Activated CD8-positive, alpha-beta memory T cell treated with anti-CD3 and anti-CD28 coated beads, Interleukin-2, amount 10 ng/mL, durations not matched to agents 7 days and 5 days (primary cell): ENCODE data around the gene SDK1. TPM values are rescaled to one million over a fixed set of nuclear protein-coding genes. Genes with fewer than 3 reads are reported as not detected.

Experiments
- ATAC-seq: fragments of 150-1000 bp; cut with Tn5 transposase; one replicate; pipeline ENCODE4 v1.10.0; 2021; ENCODE audit warnings: moderate library complexity
- CTCF ChIA-PET: fragments of 350-600 bp; sonication (Branson Sonifier 250); formaldehyde crosslinking; loops from one replicate; lab custom pipeline; 2021; ENCODE audit warnings: antibody characterized with exemption; lab: Charles Lee
- DNase-seq: peaks from one replicate; pipeline ENCODE4 v3.0.0-alpha.2; 2020
- H3K27ac Mint-ChIP-seq: one replicate; pipeline ENCODE4 v1.8.0; 2021; ENCODE audit warnings: mild to moderate bottlenecking, mixed read lengths
- H3K27me3 Mint-ChIP-seq: one replicate; pipeline ENCODE4 v1.8.0; 2021; ENCODE audit warnings: mixed read lengths
- H3K36me3 Mint-ChIP-seq: one replicate; pipeline ENCODE4 v1.8.0; 2021; ENCODE audit warnings: mild to moderate bottlenecking, mixed read lengths
- H3K4me1 Mint-ChIP-seq: one replicate; pipeline ENCODE4 v1.8.0; 2021; ENCODE audit warnings: mixed read lengths
- H3K4me3 Mint-ChIP-seq: one replicate; pipeline ENCODE4 v1.8.0; 2021; ENCODE audit warnings: mild to moderate bottlenecking, moderate library complexity, mixed read lengths
- H3K9me3 Mint-ChIP-seq: one replicate; pipeline ENCODE4 v1.8.0; 2022; ENCODE audit warnings: low read depth, mixed read lengths
- total RNA-seq, 2 experiments: library from RNA; stranded (reverse); gene quantifications; one replicate each; pipeline ENCODE4 v1.2.3, GENCODE V29; 2021

Gene SDK1
- total RNA-seq, 2 experiments from 2014 or later = 0.05 to 0.06 TPM

- no peak overlapping the region for H3K27ac Mint-ChIP-seq
- CTCF ChIA-PET = no interaction called here
Measured at GRCh38 chr7:4024133-4024532, 723.1 kb downstream of the SDK1 start.

GRCh38 chr7:4024806-4025205 is 723.8 kb downstream of the SDK1 start:
- Mint-ChIP-seq H3K36me3 (no peaks in the 10 kb centered on the region), H3K27me3 (no peaks in the 10 kb centered on the region), H3K4me3 (no peak overlapping the region), H3K9me3 (no peaks in the 10 kb centered on the region), H3K27ac (no peak overlapping the region), H3K4me1 (no peaks in the 10 kb centered on the region)
- DNase-seq (no peak), ATAC-seq (no peak)
- CTCF ChIA-PET = no interaction called here

More at GRCh38 chr7:4024133-4024532, 723.1 kb downstream of the SDK1 start:
- DNase-seq (no peak), ATAC-seq (no peak)
- H3K36me3 Mint-ChIP-seq = no peaks in the 10 kb centered on the region
- no peaks in the 10 kb centered on the region for H3K9me3 Mint-ChIP-seq
- no peaks in the 10 kb centered on the region for H3K27me3 Mint-ChIP-seq
- no peaks in the 10 kb centered on the region for H3K4me1 Mint-ChIP-seq
- no peak overlapping the region for H3K4me3 Mint-ChIP-seq

- Mint-ChIP-seq H3K9me3 (no peaks in the 10 kb centered on the region), H3K27ac (no peak overlapping the region), H3K4me1 (no peaks in the 10 kb centered on the region), H3K36me3 (no peaks in the 10 kb centered on the region), H3K27me3 (no peaks in the 10 kb centered on the region), H3K4me3 (no peak overlapping the region)
- DNase-seq = no peak
- CTCF ChIA-PET = no interaction called here
- ATAC-seq = no peak
Measured at GRCh38 chr7:4025210-4025609, 724.2 kb downstream of the SDK1 start.

- CTCF ChIA-PET = no interaction called here
- H3K27ac Mint-ChIP-seq = no peak overlapping the region
Measured at GRCh38 chr7:4025694-4026615, 724.9 kb downstream of the SDK1 start.

GRCh38 chr7:4026941-4027486 is 726.0 kb downstream of the SDK1 start:
- H3K4me3 Mint-ChIP-seq = no peak overlapping the region
- ATAC-seq (no peak), DNase-seq (no peak)
- H3K27me3 Mint-ChIP-seq = no peaks in the 10 kb centered on the region
- H3K9me3 Mint-ChIP-seq = no peaks in the 10 kb centered on the region
- CTCF ChIA-PET = no interaction called here
- H3K36me3 Mint-ChIP-seq = no peaks in the 10 kb centered on the region
- H3K4me1 Mint-ChIP-seq = no peaks in the 10 kb centered on the region
- no peak overlapping the region for H3K27ac Mint-ChIP-seq

More at GRCh38 chr7:4025694-4026615, 724.9 kb downstream of the SDK1 start:
- no peak for ATAC-seq
- Mint-ChIP-seq H3K4me1 (no peaks in the 10 kb centered on the region), H3K27me3 (no peaks in the 10 kb centered on the region), H3K4me3 (no peak overlapping the region), H3K36me3 (no peaks in the 10 kb centered on the region), H3K9me3 (no peaks in the 10 kb centered on the region)
- no peak for DNase-seq

GRCh38 chr7:4028221-4028620 is 727.2 kb downstream of the SDK1 start:
- CTCF ChIA-PET = no interaction called here
- no peak for ATAC-seq
- H3K9me3 Mint-ChIP-seq = no peaks in the 10 kb centered on the region

GRCh38 chr7:4029941-4030340 is 728.9 kb downstream of the SDK1 start:
- Mint-ChIP-seq H3K36me3 (no peaks in the 10 kb centered on the region), H3K4me1 (no peaks in the 10 kb centered on the region), H3K27me3 (no peaks in the 10 kb centered on the region), H3K27ac (no peak overlapping the region), H3K9me3 (no peaks in the 10 kb centered on the region), H3K4me3 (no peak overlapping the region)
- ATAC-seq (no peak), DNase-seq (no peak)
- CTCF ChIA-PET = no interaction called here

More at GRCh38 chr7:4028221-4028620, 727.2 kb downstream of the SDK1 start:
- H3K27ac Mint-ChIP-seq = no peak overlapping the region
- no peaks in the 10 kb centered on the region for H3K4me1 Mint-ChIP-seq
- H3K4me3 Mint-ChIP-seq = no peak overlapping the region
- no peaks in the 10 kb centered on the region for H3K27me3 Mint-ChIP-seq
- no peaks in the 10 kb centered on the region for H3K36me3 Mint-ChIP-seq
- no peak for DNase-seq

GRCh38 chr7:4030346-4030950 is 729.4 kb downstream of the SDK1 start:
- ATAC-seq (no peak), DNase-seq (no peak)
- Mint-ChIP-seq H3K4me1 (no peaks in the 10 kb centered on the region), H3K27ac (no peak overlapping the region), H3K27me3 (no peaks in the 10 kb centered on the region), H3K9me3 (no peaks in the 10 kb centered on the region), H3K36me3 (no peaks in the 10 kb centered on the region), H3K4me3 (no peak overlapping the region)
- CTCF ChIA-PET = no interaction called here

- no peaks in the 10 kb centered on the region for H3K4me1 Mint-ChIP-seq
- ATAC-seq = no peak
- DNase-seq = no peak
- H3K9me3 Mint-ChIP-seq = no peaks in the 10 kb centered on the region
- CTCF ChIA-PET = no interaction called here
- no peak overlapping the region for H3K4me3 Mint-ChIP-seq
- no peaks in the 10 kb centered on the region for H3K36me3 Mint-ChIP-seq
- H3K27me3 Mint-ChIP-seq = no peaks in the 10 kb centered on the region
- H3K27ac Mint-ChIP-seq = no peak overlapping the region
Measured at GRCh38 chr7:4033996-4034395, 732.9 kb downstream of the SDK1 start.

GRCh38 chr7:4037308-4037707 is 736.3 kb downstream of the SDK1 start:
- H3K9me3 Mint-ChIP-seq = no peaks in the 10 kb centered on the region
- H3K4me3 Mint-ChIP-seq = no peak overlapping the region
- H3K27me3 Mint-ChIP-seq = no peaks in the 10 kb centered on the region
- H3K4me1 Mint-ChIP-seq = no peaks in the 10 kb centered on the region
- no peak overlapping the region for H3K27ac Mint-ChIP-seq
- CTCF ChIA-PET = no interaction called here
- ATAC-seq (no peak), DNase-seq (no peak)
- no peaks in the 10 kb centered on the region for H3K36me3 Mint-ChIP-seq

GRCh38 chr7:4037877-4038276 is 736.8 kb downstream of the SDK1 start:
- DNase-seq = no peak
- no peak for ATAC-seq
- H3K27me3 Mint-ChIP-seq = no peaks in the 10 kb centered on the region
- no peaks in the 10 kb centered on the region for H3K4me1 Mint-ChIP-seq
- no peak overlapping the region for H3K27ac Mint-ChIP-seq
- no peak overlapping the region for H3K4me3 Mint-ChIP-seq
- H3K9me3 Mint-ChIP-seq = no peaks in the 10 kb centered on the region
- no peaks in the 10 kb centered on the region for H3K36me3 Mint-ChIP-seq
- CTCF ChIA-PET = no interaction called here

GRCh38 chr7:4040109-4040928 is 739.3 kb downstream of the SDK1 start:
- H3K4me1 Mint-ChIP-seq = no peaks in the 10 kb centered on the region
- no peak overlapping the region for H3K27ac Mint-ChIP-seq
- ATAC-seq (no peak), DNase-seq (no peak)
- H3K9me3 Mint-ChIP-seq = no peaks in the 10 kb centered on the region
- H3K27me3 Mint-ChIP-seq = no peaks in the 10 kb centered on the region
- no peak overlapping the region for H3K4me3 Mint-ChIP-seq
- CTCF ChIA-PET = no interaction called here
- H3K36me3 Mint-ChIP-seq = no peaks in the 10 kb centered on the region

GRCh38 chr7:4042402-4043045 is 741.5 kb downstream of the SDK1 start:
- CTCF ChIA-PET = no interaction called here
- Mint-ChIP-seq H3K4me3 (no peak overlapping the region), H3K9me3 (no peaks in the 10 kb centered on the region)

More at GRCh38 chr7:4042402-4043045, 741.5 kb downstream of the SDK1 start:
- Mint-ChIP-seq H3K36me3 (no peaks in the 10 kb centered on the region), H3K27ac (no peak overlapping the region), H3K4me1 (no peaks in the 10 kb centered on the region), H3K27me3 (no peaks in the 10 kb centered on the region)
- ATAC-seq (no peak), DNase-seq (no peak)
